Mucosa of descending colon (tissue), 3 donors: ENCODE measurements around the gene PPL. TPM values are rescaled to one million over a fixed set of nuclear protein-coding genes. Genes with fewer than 3 reads are reported as not detected.
"Not testable (repeated sequence)": the region's sequence is repeated elsewhere in the genome, so short reads cannot be mapped to it uniquely, and the experiment has no call there.

Source experiments
- ATAC-seq: fragments of 200-7000 bp; cut with Tn5 transposase; one replicate; pipeline ENCODE4 v1.9.1; 2020; ENCODE audit warnings: mild to moderate bottlenecking, moderate library complexity
- DNase-seq, 3 donors: peaks; one replicate each; pipeline ENCODE4 v3.0.0-alpha.2; 2020
- H3K36me3 ChIP-seq: fragments of 200-600 bp; one replicate; pipeline ENCODE4 v1.8.0; 2021; ENCODE audit warnings: low read depth, mild to moderate bottlenecking
- H3K4me1 ChIP-seq: fragments of 200-600 bp; one replicate; pipeline ENCODE4 v1.8.0; 2021; ENCODE audit warnings: low read depth, mild to moderate bottlenecking
- H3K4me3 ChIP-seq: fragments of 200-600 bp; one replicate; pipeline ENCODE4 v1.8.0; 2021; ENCODE audit warnings: mild to moderate bottlenecking
- H3K9me3 ChIP-seq: fragments of 200-600 bp; one replicate; pipeline ENCODE4 v1.8.0; 2021; ENCODE audit warnings: mild to moderate bottlenecking
- intact Hi-C, 2 donors: fragments of 100-400 bp; cut with DNase I in 1 of 2; cut with micrococcal nuclease in 1 of 2; formaldehyde crosslinking; loops; one replicate each; pipeline versions ENCODE4 v1.11.0 to v1.11.1; 2022; cut with DNase I, micrococcal nuclease
- total RNA-seq, 3 donors: library from RNA; stranded (reverse); fragmentation: NEBNext Ultra II Directional in 2 of 3; extraction: Animal tissue kit (Norgen Biotek cat#: 25700) in 2 of 3; gene quantifications; one replicate each; pipeline versions ENCODE4 v1.2.1 to v1.2.4, GENCODE V29; 2021 to 2023
- TF ChIP-seq, protein P1 (sequence below): fragments of 200-600 bp; IDR thresholded peaks from one replicate; pipeline ENCODE4 v1.8.0; 2022; ENCODE audit warnings: antibody characterized with exemption, mild to moderate bottlenecking
- donor health status: DM: no; HTN: no; CAD: no; lungs with moderate emphysema.
- donor health status: DM: no; HTN: no; CAD: no.
- donor health status: DM: no; HTN: yes; CAD: no.

Gene PPL
- total RNA-seq, 3 donors from 2014 or later: 10.8 to 22.1 (median 13.9) TPM

DNA sequence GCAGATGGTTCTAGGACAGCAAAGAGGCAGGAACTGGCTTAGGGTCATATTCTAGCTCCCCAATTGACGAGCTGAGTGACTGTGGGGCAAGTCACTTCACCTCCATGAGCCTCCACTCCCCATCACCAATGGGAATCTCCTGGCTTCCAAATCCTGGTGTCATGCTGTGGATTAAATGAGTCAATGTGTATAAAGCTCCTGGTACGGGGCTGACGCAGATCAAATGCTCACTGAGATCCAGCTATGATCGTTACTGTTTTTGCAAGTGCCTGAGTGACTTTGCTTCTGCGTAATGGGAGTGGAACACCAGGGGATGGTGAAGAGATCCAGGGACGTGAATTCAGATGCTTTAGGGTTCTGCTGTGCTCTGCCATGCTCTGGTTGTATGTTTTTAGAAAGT is 23.6 kb upstream of the PPL start:
- Histone ChIP-seq H3K9me3 (no peaks in the 10 kb centered on the region), H3K36me3 (no peaks in the 10 kb centered on the region), H3K4me1 (peaks cover 4% of the 10 kb centered on the region), H3K4me3 (no peak overlapping the region)
- ATAC-seq (no peak), DNase-seq (no peak)
- TF ChIP-seq, protein P1, sequence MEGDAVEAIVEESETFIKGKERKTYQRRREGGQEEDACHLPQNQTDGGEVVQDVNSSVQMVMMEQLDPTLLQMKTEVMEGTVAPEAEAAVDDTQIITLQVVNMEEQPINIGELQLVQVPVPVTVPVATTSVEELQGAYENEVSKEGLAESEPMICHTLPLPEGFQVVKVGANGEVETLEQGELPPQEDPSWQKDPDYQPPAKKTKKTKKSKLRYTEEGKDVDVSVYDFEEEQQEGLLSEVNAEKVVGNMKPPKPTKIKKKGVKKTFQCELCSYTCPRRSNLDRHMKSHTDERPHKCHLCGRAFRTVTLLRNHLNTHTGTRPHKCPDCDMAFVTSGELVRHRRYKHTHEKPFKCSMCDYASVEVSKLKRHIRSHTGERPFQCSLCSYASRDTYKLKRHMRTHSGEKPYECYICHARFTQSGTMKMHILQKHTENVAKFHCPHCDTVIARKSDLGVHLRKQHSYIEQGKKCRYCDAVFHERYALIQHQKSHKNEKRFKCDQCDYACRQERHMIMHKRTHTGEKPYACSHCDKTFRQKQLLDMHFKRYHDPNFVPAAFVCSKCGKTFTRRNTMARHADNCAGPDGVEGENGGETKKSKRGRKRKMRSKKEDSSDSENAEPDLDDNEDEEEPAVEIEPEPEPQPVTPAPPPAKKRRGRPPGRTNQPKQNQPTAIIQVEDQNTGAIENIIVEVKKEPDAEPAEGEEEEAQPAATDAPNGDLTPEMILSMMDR: no peak
- intact Hi-C loops: no loop called here

DNA sequence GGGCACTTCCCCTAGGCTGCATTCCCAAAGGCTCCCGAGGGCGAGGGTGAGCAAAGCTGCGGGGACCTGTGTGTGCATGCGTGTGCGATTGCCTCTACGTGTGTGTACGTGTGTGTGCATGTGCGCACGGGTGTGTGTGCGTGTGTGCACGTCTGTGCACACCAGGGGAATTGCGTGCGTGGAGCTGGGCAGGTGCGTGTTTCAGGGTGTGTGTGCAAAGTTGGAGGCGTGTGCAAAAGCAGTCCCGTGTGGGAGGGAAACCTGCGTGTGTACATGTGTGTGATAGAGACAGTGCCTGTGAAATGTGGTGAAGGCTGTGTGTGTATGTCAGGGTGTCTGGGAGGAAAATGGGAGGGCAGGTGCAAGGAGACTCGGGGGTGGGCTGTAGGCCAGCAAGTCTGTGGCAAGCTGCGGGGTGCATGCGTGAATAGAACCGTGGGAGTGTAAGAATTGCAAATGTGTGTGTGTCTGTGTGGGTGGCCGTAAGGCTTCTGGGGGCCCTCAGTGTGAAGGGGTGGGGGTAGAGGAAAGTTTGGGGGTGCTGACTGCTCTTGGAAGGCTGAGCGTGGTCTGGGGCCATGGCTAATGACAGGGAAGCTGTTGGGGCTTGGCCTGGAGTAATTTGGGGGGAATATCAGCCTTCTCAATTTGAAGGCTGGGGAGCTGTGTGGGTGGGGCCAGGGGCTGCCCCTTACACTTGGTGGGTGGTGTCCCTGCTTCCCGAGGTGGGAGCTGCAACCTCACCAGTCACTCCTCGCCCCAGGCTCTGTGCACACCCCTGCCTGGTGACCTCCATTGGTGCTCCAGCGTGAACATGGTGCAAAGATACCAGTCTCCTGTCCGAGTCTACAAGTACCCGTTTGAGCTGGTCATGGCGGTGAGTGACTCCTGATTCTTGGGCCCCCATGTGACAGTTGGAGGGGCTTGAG is 21.8 kb upstream of the PPL start:
- ATAC-seq (no peak), DNase-seq (no peak)
- Histone ChIP-seq H3K4me3 (no peak overlapping the region), H3K9me3 (no peaks in the 10 kb centered on the region), H3K4me1 (peaks cover 4% of the 10 kb centered on the region), H3K36me3 (no peaks in the 10 kb centered on the region)
- intact Hi-C loops: loop anchor here in 1 of 2 donors (10.0 kb wide), 1 partner anchor 114 kb away; the partner anchor contains the start of genes GLYR1 and UBN1
- TF ChIP-seq, protein P1: no peak

DNA sequence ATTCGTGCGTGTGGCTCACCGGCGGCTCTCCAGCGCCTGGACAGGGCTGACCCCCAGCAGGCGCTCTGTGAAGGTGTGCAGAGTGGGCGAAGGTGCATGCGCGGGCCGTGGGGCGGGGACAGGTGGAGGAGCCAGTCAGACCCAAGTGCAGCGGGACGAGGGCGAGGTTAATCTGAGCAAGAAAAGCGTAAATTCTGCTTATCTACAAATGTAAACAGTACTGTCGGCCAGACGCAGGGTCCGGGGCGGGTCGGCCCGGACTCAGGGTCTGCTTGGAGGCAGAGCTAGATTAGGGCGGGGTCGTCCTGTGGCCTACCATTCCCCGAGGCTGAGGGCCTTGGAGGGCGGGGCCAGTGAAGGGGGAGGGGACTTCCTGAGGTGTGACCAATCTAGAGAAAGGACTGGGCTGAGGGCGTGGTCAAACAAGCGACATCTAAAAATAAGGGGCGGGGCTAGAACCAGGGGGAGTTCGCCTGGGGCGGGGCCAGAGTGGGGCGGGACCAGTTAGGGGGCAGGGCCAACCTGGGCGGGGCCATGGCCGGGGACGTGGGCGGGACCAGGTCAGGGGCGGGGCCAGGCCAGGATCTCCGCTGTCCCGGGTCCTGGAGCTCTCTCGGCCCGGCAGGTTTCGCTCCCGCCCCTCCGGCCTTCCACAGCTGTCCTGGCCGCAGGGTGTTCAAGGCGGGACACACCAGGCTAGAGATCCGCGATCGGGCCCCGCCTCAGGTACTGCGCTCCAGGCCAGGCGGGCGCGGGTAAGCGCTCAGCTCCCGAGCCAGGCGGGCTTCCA is 21.0 kb upstream of the PPL start, which contains the start of gene SEC14L5:
Gene SEC14L5, plus strand, starts transcription at position 611 of the 790 bp plus-strand sequence. CDS start 994 bp downstream, outside the sequence.
- intact Hi-C loops: loop anchor here in 1 of 2 donors (10.0 kb wide), 1 partner anchor 113 kb away; the partner anchor contains the start of genes GLYR1 and UBN1
- TF ChIP-seq, protein P1: no peak
- no peaks in the 10 kb centered on the region for H3K9me3 ChIP-seq
- ATAC-seq: peak; percentile 94
- H3K36me3 ChIP-seq: no peaks in the 10 kb centered on the region
- H3K4me3 ChIP-seq: no peak within 1 kb of the TSS
- H3K4me1 ChIP-seq: peaks cover 4% of the 10 kb centered on the region
- DNase-seq: peak; percentile 97 to 100 (median 99)

DNA sequence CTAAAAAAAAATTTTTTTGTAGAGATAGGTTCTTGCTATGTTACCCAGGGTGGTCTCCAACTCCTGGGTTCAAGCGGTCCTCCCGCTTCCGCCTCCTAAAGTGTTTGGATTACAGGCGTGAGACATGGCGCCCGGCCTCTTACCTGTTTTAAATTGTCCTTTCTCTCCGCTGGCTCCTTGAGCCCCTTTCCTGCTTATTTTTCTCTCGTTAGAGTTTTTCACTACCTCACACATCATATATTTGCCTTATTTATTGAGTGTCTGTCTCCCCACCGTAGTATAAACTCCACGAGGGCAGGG is 20.4 kb upstream of the PPL start:
- Histone ChIP-seq H3K9me3 (no peaks in the 10 kb centered on the region), H3K4me3 (no peak overlapping the region), H3K36me3 (no peaks in the 10 kb centered on the region), H3K4me1 (peaks cover 4% of the 10 kb centered on the region)
- TF ChIP-seq, protein P1: no peak
- intact Hi-C loops: loop anchor here in 1 of 2 donors (10.0 kb wide), 1 partner anchor 113 kb away; the partner anchor contains the start of genes GLYR1 and UBN1
- no peak for DNase-seq
- no peak for ATAC-seq

DNA sequence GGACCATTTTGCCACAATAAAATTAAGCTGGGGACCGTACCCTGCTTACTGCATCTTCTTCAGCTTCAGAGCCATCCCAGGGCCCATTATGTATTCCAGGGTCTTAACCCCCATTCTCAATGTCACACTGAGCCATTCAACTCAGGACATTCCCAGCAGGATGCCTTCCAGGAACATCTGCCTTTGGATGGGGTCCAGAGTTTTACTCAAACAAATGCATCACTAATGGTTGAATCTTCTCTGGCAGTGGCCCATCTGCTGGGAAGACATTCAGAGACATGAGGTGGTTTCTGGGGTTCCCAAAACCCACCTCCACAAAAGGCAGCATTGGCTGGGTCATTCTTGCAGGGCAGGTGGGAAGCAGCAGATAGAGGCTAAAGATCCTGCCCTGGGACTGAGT is 17.8 kb upstream of the PPL start:
- Histone ChIP-seq H3K9me3 (no peaks in the 10 kb centered on the region), H3K4me3 (no peak overlapping the region), H3K4me1 (peaks cover 4% of the 10 kb centered on the region), H3K36me3 (no peaks in the 10 kb centered on the region)
- intact Hi-C loops: loop anchor here in 1 of 2 donors (10.0 kb wide), 1 partner anchor 110 kb away; the partner anchor contains the start of genes GLYR1 and UBN1
- TF ChIP-seq, protein P1: no peak
- ATAC-seq (no peak), DNase-seq (no peak)

DNA sequence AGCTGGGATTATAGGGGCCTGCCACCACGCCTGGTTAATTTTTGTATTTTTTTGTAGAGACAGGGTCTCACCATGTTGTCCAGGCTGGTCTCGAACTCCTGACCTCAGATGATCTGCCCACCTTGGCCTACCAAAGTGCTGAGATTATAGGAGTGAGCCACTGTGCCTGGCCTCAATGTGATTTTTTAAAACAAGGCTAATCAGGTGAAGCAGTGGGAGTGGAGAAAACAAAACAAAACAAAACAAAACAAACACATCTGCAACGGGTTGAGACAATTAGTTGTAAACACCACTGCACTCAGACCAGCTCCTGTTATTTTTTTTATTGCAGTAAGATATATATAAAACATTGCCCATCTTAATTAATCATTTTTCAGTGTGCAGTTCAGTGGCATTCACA is 14.6 kb upstream of the PPL start:
- H3K4me3 ChIP-seq, ATAC-seq, H3K36me3 ChIP-seq, H3K9me3 ChIP-seq, DNase-seq, H3K4me1 ChIP-seq: not testable (repeated sequence)
- intact Hi-C loops: loop anchor here in 1 of 2 donors (10.0 kb wide), 1 partner anchor 107 kb away; the partner anchor contains the start of genes GLYR1 and UBN1
